Esophagus squamous epithelium (tissue), 5 donors: ENCODE data around the gene LAP3. TPM values are rescaled to one million over a fixed set of nuclear protein-coding genes. Genes with fewer than 3 reads are reported as not detected.

Source experiments
- DNase-seq: peaks from one replicate; lab custom pipeline; 2025; lab: John Stamatoyannopoulos, UW
- H3K27ac ChIP-seq, 4 donors: fragments of 200-600 bp; sonication (generic); one replicate each; pipeline ENCODE4 v1.5.1; 2016 to 2019; ENCODE audit warnings: mild to moderate bottlenecking in 1 of 4
- H3K27me3 ChIP-seq, 4 donors: fragments of 200-600 bp; sonication (generic); 1 replicate in 3 of 4; 2 replicates in 1 of 4; pipeline versions ENCODE4 v1.5.1 to v1.6.0; 2017 to 2021; ENCODE audit warnings: antibody characterized with exemption in 1 of 4
- H3K36me3 ChIP-seq, 3 donors: fragments of 200-600 bp; sonication (generic); one replicate each; pipeline ENCODE4 v1.5.1; 2016 to 2019
- H3K4me1 ChIP-seq, 3 donors: fragments of 200-600 bp; sonication (generic); one replicate each; pipeline ENCODE4 v1.5.1; 2017 to 2019
- H3K4me3 ChIP-seq, 4 donors: fragments of 200-600 bp; sonication (generic); 1 replicate in 3 of 4; 2 replicates in 1 of 4; pipeline ENCODE4 v1.5.1; 2016 to 2019; ENCODE audit warnings: mild to moderate bottlenecking in 2 of 4, moderate library complexity in 1 of 4
- H3K9me3 ChIP-seq, 3 donors: fragments of 200-600 bp; sonication (generic); one replicate each; pipeline ENCODE4 v1.5.1; 2016 to 2019
- CTCF ChIP-seq, 6 experiments: fragments of 450-650 bp in 4 of 6; fragments of 200-600 bp in 2 of 6; sonication (generic) in 2 of 6; IDR thresholded peaks; one replicate each; pipeline ENCODE4 v1.5.1; 2016 to 2019; ENCODE audit warnings: antibody characterized with exemption in 6 of 6, mild to moderate bottlenecking in 4 of 6, moderate library complexity in 4 of 6
- POLR2A ChIP-seq, 4 donors: fragments of 450-650 bp; IDR thresholded peaks; one replicate each; pipeline ENCODE4 v1.6.1; 2017; ENCODE audit warnings: antibody characterized with exemption in 4 of 4, mild to moderate bottlenecking in 4 of 4, moderate library complexity in 3 of 4
- WGBS, 2 donors: methylation state at CpG; one replicate each; pipeline ENCODE4 v1.1.5; 2018; 5-methylcytosine and 5-hydroxymethylcytosine counted together
- intact Hi-C: fragments of 100-400 bp; cut with DNase I; formaldehyde crosslinking; loops from one replicate; pipeline ENCODE4 v1.15.0; 2022
- total RNA-seq, 4 donors: library from RNA; depleted of rRNA; stranded (reverse); fragments of >200 nt; gene quantifications; one replicate each; pipeline ENCODE4 v1.1.0, GENCODE V29; 2016
- donor health status: DM: yes; HTN: yes; CAD: no.

The LAP3 gene
- total RNA-seq, 4 donors from 2014 or later = 30.2 to 80.5 (median 54.6) TPM

GRCh38 chr4:17614416-17615299, 37.7 kb downstream of the LAP3 start, which contains the start of gene MED28:
MED28 (plus strand) TSS chr4:17614641; CDS start chr4:17614655, 14 bp downstream.
- TF ChIP-seq POLR2A (IDR thresholded peaks at IDR 0.05) = peak in 3 of 4 donors; percentile 34 to 90 (median 74)
- peak in 3 of 6 experiments; percentile 3 to 40 (median 23) for TF ChIP-seq CTCF (IDR thresholded peaks at IDR 0.05)
- peak within 1 kb of the TSS; percentile 59 to 92 (median 78) for H3K4me3 ChIP-seq
- 0 to 1% methylated on average over 28 to 45 of the region's 46 CpGs for WGBS, 2 donors
- no peaks in the 10 kb centered on the region for H3K27me3 ChIP-seq
- H3K27ac ChIP-seq = peak within 1 kb of the TSS; percentile 79 to 92 (median 87)
- peaks cover 0 to 34% (median 3%) of the 10 kb centered on the region in 3 donors for H3K36me3 ChIP-seq
- intact Hi-C loops = no loop called here
- peaks cover 17 to 56% (median 35%) of the 10 kb centered on the region in 3 donors for H3K4me1 ChIP-seq
- DNase-seq = peak; percentile 87
- H3K9me3 ChIP-seq = no peaks in the 10 kb centered on the region

- Histone ChIP-seq H3K27me3 (no peaks in the 10 kb centered on the region), H3K4me3 (peak overlapping the region in 2 of 4 donors; percentile 76 to 92), H3K27ac (no peak overlapping the region), H3K9me3 (no peaks in the 10 kb centered on the region), H3K4me1 (peaks cover 17 to 59% (median 35%) of the 10 kb centered on the region in 3 donors), H3K36me3 (peaks cover 0 to 50% (median 13%) of the 10 kb centered on the region in 3 donors)
- DNase-seq = no peak
- 59 to 70% methylated on average over 5 of the region's 5 CpGs for WGBS, 2 donors
- TF ChIP-seq CTCF (IDR thresholded peaks at IDR 0.05) (no peak), POLR2A (IDR thresholded peaks at IDR 0.05) (no peak)
- intact Hi-C loops = no loop called here
Measured at GRCh38 chr4:17616283-17616682, 39.3 kb downstream of the LAP3 start.

- H3K27ac ChIP-seq = no peak overlapping the region
- H3K4me1 ChIP-seq = peaks cover 14 to 49% (median 32%) of the 10 kb centered on the region in 3 donors
- DNase-seq = no peak
- TF ChIP-seq CTCF (IDR thresholded peaks at IDR 0.05) = no peak
- TF ChIP-seq POLR2A (IDR thresholded peaks at IDR 0.05) = no peak
- H3K27me3 ChIP-seq = no peaks in the 10 kb centered on the region
- peaks cover 15 to 77% (median 30%) of the 10 kb centered on the region in 3 donors for H3K36me3 ChIP-seq
- WGBS, 2 donors = 0 to 63% methylated on average over 1 of the region's 1 CpG
- H3K9me3 ChIP-seq = no peaks in the 10 kb centered on the region
- intact Hi-C loops = no loop called here
- H3K4me3 ChIP-seq = no peak overlapping the region
Measured at GRCh38 chr4:17618926-17619325, 41.9 kb downstream of the LAP3 start.

GRCh38 chr4:17619416-17620105, 42.6 kb downstream of the LAP3 start:
- Histone ChIP-seq H3K9me3 (no peaks in the 10 kb centered on the region), H3K36me3 (peaks cover 16 to 83% (median 33%) of the 10 kb centered on the region in 3 donors), H3K4me1 (peaks cover 14 to 49% (median 32%) of the 10 kb centered on the region in 3 donors), H3K27me3 (no peaks in the 10 kb centered on the region), H3K4me3 (no peak overlapping the region), H3K27ac (no peak overlapping the region)
- intact Hi-C loops = no loop called here
- TF ChIP-seq POLR2A (IDR thresholded peaks at IDR 0.05) (no peak), CTCF (IDR thresholded peaks at IDR 0.05) (no peak)
- 54 to 66% methylated on average over 7 of the region's 7 CpGs for WGBS, 2 donors
- DNase-seq = no peak
